ENCODE data around the gene VAMP8. TPM values are rescaled to one million over a fixed set of nuclear protein-coding genes. Genes with fewer than 3 reads are reported as not detected.
A peak's percentile ranks its signal among the peaks of the same experiment; 100 is the strongest.

The VAMP8 gene
- total and polyA plus RNA-seq, 12 donors: 4.9 to 56.8 (median 11.3) TPM

GRCh38 chr2:85596486-85597143 lies 19.2 kb downstream of the VAMP8 start:
- intact Hi-C loops (cut with DNase I): loop anchor here in 2 of 10 donors (5.0 kb wide), 1 partner anchor 34 kb away; the partner anchor contains the start of gene GGCX (in 2 of the 2)
- WGBS, 2 donors: 47 to 48% methylated on average over 3 of the region's 3 CpGs
- peaks cover 2 to 52% (median 37%) of the 10 kb centered on the region in 9 donors for H3K4me1 ChIP-seq
- H3K4me3 ChIP-seq: peak overlapping the region; percentile 39 to 91 (median 74)
- no peak for TF ChIP-seq CTCF (IDR thresholded peaks at IDR 0.05)
- peak overlapping the region in 7 of 10 donors; percentile 84 to 95 (median 92) for H3K27ac ChIP-seq
- H3K27me3 ChIP-seq: no peaks in the 10 kb centered on the region
- no peaks in the 10 kb centered on the region for H3K9me3 ChIP-seq
- DNase-seq (no peak), ATAC-seq (no peak)
- H3K36me3 ChIP-seq: peaks cover 0 to 61% (median 11%) of the 10 kb centered on the region in 9 donors

GRCh38 chr2:85597241-85597640 lies 19.9 kb downstream of the VAMP8 start:
- H3K4me3 ChIP-seq: no peak overlapping the region
- H3K36me3 ChIP-seq: peaks cover 0 to 58% (median 11%) of the 10 kb centered on the region in 9 donors
- peak overlapping the region in 2 of 10 donors; percentile 4 to 95 for H3K27ac ChIP-seq
- DNase-seq: no peak
- intact Hi-C loops (cut with DNase I): loop anchor here in 2 of 10 donors (5.0 kb wide), 1 partner anchor 35 kb away; the partner anchor contains the start of gene GGCX (in 2 of the 2)
- WGBS, 2 donors: 72 to 79% methylated on average over 5 of the region's 5 CpGs
- no peaks in the 10 kb centered on the region for H3K27me3 ChIP-seq
- no peaks in the 10 kb centered on the region for H3K9me3 ChIP-seq
- no peak for ATAC-seq
- H3K4me1 ChIP-seq: peaks cover 0 to 51% (median 36%) of the 10 kb centered on the region in 9 donors
- no peak for TF ChIP-seq CTCF (IDR thresholded peaks at IDR 0.05)

- Histone ChIP-seq H3K4me1 (peaks cover 0 to 52% (median 41%) of the 10 kb centered on the region in 9 donors), H3K27ac (no peak overlapping the region)
These were observed 21.4 kb downstream of the VAMP8 start for GRCh38 chr2:85598594-85599340.

More at GRCh38 chr2:85598594-85599340, 21.4 kb downstream of the VAMP8 start:
- intact Hi-C loops (cut with DNase I): loop anchor here in 2 of 10 donors (5.0 kb wide), 1 partner anchor 36 kb away; the partner anchor contains the start of gene GGCX (in 2 of the 2)
- ATAC-seq (no peak), DNase-seq (no peak)
- H3K27me3 ChIP-seq: no peaks in the 10 kb centered on the region
- no peaks in the 10 kb centered on the region for H3K9me3 ChIP-seq
- H3K4me3 ChIP-seq: no peak overlapping the region
- H3K36me3 ChIP-seq: peaks cover 0 to 46% (median 11%) of the 10 kb centered on the region in 9 donors
- WGBS, 2 donors: 78% methylated on average over 14 of the region's 14 CpGs
- no peak for TF ChIP-seq CTCF (IDR thresholded peaks at IDR 0.05)

Data from heart right ventricle (tissue), 16 donors.